HG02571 (cell line): ENCODE measurements around the gene EED.
"Not testable (repeated sequence)": the region's sequence is repeated elsewhere in the genome, so short reads cannot be mapped to it uniquely, and the experiment has no call there.

Experiments used
- ATAC-seq: cut with Tn5 transposase; IDR thresholded peaks from one replicate; pipeline ENCODE4 v1.9.1; 2021; ENCODE audit warnings: mild to moderate bottlenecking, moderate library complexity; ENCODE audit not compliant: unreplicated experiment

The EED gene

DNA sequence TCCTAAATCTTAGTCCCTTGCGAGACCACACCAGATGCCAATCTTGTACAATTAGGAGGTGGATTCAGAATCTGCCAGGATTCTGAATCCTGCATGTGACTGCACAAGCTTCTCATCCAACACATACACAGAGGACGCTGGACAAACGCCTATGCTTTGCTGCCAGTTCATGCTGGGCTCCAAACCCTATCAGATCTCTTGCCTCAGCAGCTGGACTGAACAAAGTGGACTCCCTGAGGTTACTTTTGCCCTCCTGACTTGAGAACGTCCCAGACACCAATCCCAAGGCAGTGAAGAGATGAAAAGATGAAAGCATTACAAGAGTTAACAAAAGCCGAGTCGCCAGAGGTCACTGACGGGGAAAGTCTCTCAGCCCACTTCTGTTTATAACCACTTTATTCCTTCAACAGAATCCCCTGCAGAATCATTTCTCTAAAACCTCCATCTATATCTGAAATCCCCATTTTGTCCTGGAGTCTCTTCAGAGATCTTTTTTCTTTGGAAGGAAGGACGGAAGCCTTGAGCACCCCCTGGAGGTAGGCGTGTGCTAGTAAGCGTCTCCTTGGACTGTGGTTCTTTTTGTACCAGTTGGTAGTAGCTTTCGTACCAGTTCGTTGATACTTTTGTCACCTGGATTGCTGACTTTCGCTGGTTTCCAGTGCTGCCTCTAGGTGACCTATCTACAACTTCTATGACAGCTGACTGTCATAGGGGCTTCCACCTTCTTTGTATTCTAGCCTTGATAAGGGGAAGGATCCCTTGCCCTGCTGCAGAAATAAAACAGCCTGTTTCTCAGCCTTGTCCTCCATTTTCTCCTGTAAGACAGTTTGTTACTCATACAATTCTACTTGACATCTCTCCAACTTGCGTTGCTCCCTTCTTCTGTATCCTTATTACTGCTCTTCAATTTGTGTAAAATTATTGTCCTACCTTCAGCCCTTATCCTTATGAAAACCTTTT, 26.1 kb upstream of the EED start:
- peak; percentile 36 for ATAC-seq

DNA sequence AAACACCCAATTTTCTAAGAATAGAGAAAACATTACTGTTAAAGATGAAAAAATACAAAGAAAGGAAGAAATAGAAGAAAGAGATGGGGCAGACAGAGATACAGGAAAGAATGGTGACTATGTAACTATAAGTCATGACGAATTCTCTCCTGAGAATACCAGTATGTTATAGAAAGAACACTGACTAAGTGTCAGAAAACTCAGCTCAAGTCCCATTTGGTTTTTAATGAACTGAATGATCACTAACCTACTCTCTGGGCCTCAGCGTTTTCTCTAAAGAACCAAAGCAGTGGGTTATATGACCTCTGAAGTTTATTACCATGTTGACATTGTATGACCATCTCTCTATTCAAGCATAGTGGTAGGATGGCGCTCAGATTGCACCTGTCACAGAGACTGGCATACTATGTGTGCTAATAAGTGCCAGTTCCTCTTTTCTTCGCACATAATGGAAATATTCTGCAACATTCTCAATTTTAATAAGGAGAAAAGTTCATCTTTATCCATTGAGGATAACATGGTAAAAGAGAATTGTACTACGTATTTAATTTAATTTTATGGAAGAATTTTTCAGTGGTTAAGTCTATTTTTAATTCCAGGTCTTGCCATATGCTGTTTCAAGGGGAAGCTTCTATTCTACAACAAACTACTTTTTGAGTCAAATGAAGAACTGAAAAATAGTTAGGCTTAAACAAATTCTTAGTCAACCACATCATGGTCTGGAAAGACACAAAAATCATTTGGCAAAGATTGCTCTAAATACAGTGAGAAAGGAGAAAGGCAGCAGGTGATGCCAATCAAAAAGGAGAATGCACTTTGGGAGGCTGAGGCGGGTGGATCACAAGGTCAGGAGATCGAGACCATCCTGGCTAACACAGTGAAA, 25.0 kb upstream of the EED start:
- peak; percentile 55 for ATAC-seq

- no peak for ATAC-seq
These were observed 23.9 kb upstream of the EED start for GRCh38 chr11:86220653-86221052.

GRCh38 chr11:86222081-86222480, 22.5 kb upstream of the EED start:
- no peak for ATAC-seq

- not testable (repeated sequence) for ATAC-seq
These were observed 20.0 kb upstream of the EED start for GRCh38 chr11:86224575-86224974.

- not testable (repeated sequence) for ATAC-seq
These were observed 19.2 kb upstream of the EED start for GRCh38 chr11:86225344-86225743.

GRCh38 chr11:86228269-86229038, 16.1 kb upstream of the EED start:
- peak; percentile 51 for ATAC-seq

DNA sequence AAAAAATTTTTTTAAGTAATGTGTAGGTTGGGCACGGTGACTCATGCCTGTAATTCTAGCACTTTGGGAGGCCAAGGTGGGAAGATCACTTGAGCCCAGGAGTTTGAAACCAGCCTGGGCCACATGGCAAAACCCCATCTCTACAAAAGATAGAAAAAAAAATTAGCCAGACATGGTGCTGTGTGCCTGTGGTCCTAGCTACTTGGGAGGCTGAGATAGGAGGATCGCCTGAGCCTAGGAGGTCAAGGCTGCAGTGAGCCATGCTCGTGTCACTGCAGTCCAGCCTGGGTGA, 15.6 kb upstream of the EED start:
- peak; percentile 22 for ATAC-seq

- ATAC-seq, result no peak
These were observed 14.3 kb upstream of the EED start for GRCh38 chr11:86230179-86230804.

GRCh38 chr11:86230921-86231434, 13.6 kb upstream of the EED start:
- ATAC-seq, result no peak

DNA sequence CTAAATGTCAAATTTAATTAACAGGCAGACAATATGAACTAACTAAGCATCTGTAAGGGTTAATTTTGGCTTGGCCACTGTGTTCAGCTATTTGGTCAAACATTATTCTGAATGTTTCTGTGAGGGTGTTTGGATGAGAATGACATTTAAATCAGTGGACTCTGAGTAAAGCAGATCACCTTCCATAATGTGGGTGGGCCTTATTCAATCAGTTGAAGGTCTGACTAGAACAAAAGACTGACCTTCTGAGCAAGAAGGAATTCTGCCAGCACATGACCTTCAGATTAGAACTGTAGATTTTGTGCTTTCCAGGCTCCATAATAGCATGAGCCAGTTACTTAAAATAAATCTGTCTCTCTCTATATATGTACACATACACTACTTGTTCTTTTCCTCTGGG, 12.0 kb upstream of the EED start:
- no peak for ATAC-seq

DNA sequence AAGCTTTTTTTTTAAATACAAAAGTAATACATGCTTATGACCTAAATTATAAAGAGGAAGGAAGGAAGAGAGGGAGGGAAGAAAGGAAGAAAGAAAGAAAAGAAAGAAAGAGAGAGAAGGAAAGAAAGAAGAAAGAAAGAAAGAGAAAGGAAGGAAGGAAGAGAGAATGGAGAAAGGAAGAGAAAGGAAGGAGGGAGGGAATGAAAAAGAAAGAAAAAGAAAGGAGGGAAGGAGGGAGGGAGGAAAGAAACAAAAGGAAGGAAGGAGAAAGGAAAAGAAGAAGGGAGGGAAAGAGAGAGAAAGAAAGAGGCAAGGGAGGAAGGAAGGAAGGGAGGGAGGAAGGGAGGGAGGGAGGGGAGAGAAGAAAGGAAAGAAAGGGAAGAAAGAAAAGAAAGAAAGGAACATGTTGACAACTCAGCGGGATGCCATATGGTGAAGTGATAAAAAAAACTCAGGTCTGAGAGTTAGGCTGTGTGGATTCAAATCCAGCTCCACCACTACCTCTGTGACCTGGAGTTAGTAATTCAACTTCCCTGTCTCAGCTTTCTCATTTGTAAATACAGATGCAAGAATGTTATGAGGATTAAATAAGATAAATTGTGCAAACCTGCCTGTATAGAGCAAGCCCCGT, 9.6 kb upstream of the EED start:
- no peak for ATAC-seq

DNA sequence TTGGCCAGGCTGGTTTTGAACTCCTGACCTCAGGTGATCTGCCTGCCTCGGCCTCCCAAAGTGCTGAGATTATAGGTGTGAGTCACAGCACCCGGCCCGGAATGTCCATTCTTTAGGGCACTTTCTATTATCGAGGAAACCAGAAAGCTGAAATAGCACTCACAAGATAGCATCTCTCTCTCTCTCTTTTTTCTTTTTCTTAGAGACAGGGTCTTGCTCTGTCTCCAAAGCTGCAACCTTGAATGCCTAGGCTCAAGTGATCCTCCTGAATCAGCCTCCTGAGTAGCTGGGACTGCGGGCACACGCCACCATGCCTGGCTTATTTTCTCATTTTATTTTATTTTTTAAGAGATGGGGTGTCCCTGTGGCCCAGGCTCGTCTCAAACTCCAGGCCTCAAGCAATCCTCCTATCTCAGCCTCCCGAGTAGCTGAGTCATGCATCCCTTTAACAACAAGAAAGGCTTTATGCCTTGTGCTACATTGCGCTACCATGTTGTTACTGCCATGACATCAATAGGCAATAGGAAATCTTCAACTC, 7.2 kb upstream of the EED start:
- no peak for ATAC-seq

GRCh38 chr11:86240164-86240563, 4.4 kb upstream of the EED start:
- no peak for ATAC-seq

DNA sequence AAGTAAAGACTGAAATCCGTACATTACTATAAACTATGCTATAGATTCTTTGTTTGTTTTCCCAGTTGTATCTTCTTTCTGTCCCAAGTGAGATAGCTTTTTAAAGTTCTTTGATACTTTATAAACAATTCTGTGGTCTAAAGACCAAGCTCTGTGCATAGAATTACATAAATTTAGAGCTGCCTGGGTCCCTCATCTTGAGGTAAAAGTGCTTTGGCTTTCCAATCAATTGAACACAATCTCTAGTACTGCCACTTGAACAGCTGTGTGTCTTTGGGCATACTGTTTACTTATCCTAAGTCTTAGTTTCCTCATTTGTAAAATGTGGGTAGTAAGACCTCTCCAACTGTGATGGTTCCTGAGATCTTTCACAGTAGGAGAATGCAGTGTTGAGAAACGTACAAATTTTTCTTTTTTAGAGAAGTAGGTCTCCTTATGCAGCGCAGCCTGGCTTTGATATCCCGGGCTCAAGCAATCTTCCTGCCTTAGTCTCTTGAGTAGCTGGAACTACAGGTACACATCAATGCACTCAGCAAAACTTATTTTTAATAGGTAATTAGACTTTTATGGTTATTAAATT, 2.5 kb upstream of the EED start:
- ATAC-seq, result no peak

GRCh38 chr11:86243396-86243795, 1.2 kb upstream of the EED start:
- no peak for ATAC-seq

GRCh38 chr11:86244063-86244521, 461 bp upstream of the EED start:
- ATAC-seq, result peak; percentile 69

DNA sequence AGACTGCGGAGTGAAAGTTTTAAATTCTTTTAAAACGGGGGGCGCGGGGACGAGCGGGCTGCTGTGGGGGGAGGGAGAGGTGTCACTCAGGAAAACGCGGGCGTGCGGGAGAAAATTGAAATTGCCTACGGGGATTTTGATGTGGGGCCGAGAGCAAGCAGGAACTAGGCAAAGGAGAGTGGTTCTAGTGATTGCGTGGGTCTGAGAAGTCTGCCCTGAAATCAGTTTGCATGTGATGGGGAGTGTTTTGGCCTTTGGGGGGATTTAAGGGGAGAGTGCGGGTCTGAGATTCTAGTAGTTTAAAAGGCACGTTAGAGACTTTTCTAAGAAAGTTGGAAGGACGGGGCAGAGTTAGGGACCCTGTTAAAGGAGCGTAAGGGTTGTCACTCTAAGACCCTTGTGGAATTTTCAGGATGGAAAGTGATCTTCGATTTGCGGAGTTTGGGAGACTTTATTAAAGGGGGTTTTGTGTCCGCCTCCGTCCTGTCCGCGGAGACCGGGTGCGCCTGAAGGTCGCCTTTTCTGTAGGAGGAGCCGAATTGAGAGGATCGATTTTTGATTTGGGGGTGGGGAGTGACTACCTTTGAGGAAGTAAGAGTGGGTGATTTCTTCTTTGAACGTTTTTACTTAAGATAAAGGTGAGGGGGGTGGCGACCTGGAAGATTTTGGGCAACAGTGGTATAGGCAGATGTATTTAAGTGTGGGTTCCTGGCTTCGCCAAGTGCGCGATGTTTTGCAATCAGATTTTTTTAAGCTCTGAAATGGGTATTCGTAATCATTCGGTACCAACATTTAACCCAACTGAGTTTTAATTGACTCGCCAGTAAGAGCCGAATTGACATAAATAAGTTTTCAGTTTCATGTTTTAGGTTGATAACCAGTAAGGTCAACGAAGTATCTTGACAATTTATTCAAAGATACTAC, 1.1 kb downstream of the EED start:
- peak; percentile 13 for ATAC-seq
